ENCODE results near the gene ELF3.

- TF ChIP-seq POLR2AphosphoS5 (IDR thresholded peaks at IDR 0.05), result no peak
- no peak for TF ChIP-seq CTCF (IDR thresholded peaks at IDR 0.05)
Measured at GRCh38 chr1:202010180-202011015, at the start of gene ELF3.
